Uterus (tissue), 2 donors: ENCODE measurements around the gene TOX3.

Source experiments
- CTCF ChIP-seq, 4 experiments: fragments of 200-600 bp in 2 of 4; fragments of 450-650 bp in 2 of 4; sonication (generic) in 2 of 4; IDR thresholded peaks; one replicate each; pipeline ENCODE4 v1.5.1; 2016 to 2019; ENCODE audit warnings: antibody characterized with exemption in 4 of 4, mild to moderate bottlenecking in 2 of 4, moderate library complexity in 1 of 4
- POLR2A ChIP-seq, 2 donors: fragments of 450-650 bp; IDR thresholded peaks; one replicate each; pipeline ENCODE4 v1.6.1; 2016; ENCODE audit warnings: antibody characterized with exemption in 2 of 2, mild to moderate bottlenecking in 1 of 2, moderate library complexity in 1 of 2

DNA sequence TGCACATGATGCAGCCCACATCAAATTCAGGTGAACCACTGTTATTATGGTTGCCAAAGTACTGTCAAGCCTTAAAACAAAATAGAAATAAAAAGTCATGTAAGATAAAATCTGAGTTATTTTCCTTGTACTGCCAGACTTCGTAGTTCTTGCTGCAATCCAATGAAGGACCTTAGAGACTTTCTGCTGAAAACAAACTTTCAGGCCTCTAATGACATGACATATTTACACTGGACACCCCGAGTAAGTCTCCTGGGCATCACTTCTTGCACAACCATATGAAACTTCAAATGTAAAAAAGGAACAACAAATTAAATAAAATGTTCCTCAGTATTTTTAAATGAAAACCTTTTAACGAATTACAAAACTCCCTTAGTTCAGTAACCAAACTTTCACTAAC lies 66.7 kb downstream of the TOX3 start:
- no peak for TF ChIP-seq CTCF (IDR thresholded peaks at IDR 0.05)
- TF ChIP-seq POLR2A (IDR thresholded peaks at IDR 0.05) = no peak
